Endodermal cell (in vitro differentiated cells): ENCODE data around the gene TAB2. TPM values are rescaled to one million over a fixed set of nuclear protein-coding genes. Genes with fewer than 3 reads are reported as not detected.

Experiments used
- DNase-seq: peaks from one replicate; pipeline ENCODE4 v3.0.0-alpha.2; 2017
- H3K27ac ChIP-seq: 2 replicates; pipeline ENCODE4 v1.5.1; 2013; ENCODE audit warnings: mild to moderate bottlenecking, low read depth, low read length, moderate library complexity
- H3K27me3 ChIP-seq: 2 replicates; pipeline ENCODE4 v1.6.1; 2013; ENCODE audit warnings: mild to moderate bottlenecking, low read length, moderate library complexity; ENCODE audit not compliant: insufficient read depth, control insufficient read depth, poor library complexity, severe bottlenecking
- H3K36me3 ChIP-seq: 2 replicates; pipeline ENCODE4 v1.7.0; 2013; ENCODE audit warnings: mild to moderate bottlenecking, low read length, moderate library complexity; ENCODE audit not compliant: control insufficient read depth, insufficient read depth
- H3K4me1 ChIP-seq: one replicate; pipeline ENCODE4 v1.7.0; 2013; ENCODE audit warnings: low read length; ENCODE audit not compliant: control insufficient read depth, insufficient read depth
- H3K4me3 ChIP-seq: 2 replicates; pipeline ENCODE4 v1.5.1; 2013; ENCODE audit warnings: mild to moderate bottlenecking, low read length, moderate library complexity
- H3K9ac ChIP-seq: 2 replicates; pipeline ENCODE4 v1.6.1; 2013; ENCODE audit warnings: mild to moderate bottlenecking, low read length, moderate library complexity; ENCODE audit not compliant: poor library complexity, severe bottlenecking; ENCODE audit errors: extremely low read depth
- H3K9me3 ChIP-seq: 2 replicates; pipeline ENCODE4 v1.6.1; 2013; ENCODE audit warnings: mild to moderate bottlenecking, low read length, moderate library complexity; ENCODE audit not compliant: control insufficient read depth
- H3K27ac Mint-ChIP-seq: 2 replicates; pipeline ENCODE4 v1.8.0; 2020; ENCODE audit warnings: mixed read lengths
- H3K27me3 Mint-ChIP-seq: 2 replicates; pipeline ENCODE4 v1.8.0; 2021; ENCODE audit warnings: mild to moderate bottlenecking, mixed read lengths; ENCODE audit not compliant: insufficient read depth
- H3K36me3 Mint-ChIP-seq: 2 replicates; pipeline ENCODE4 v1.8.0; 2020; ENCODE audit warnings: low read depth, mixed read lengths
- H3K4me1 Mint-ChIP-seq: 2 replicates; pipeline ENCODE4 v1.8.0; 2020; ENCODE audit warnings: mixed read lengths
- H3K4me3 Mint-ChIP-seq: 2 replicates; pipeline ENCODE4 v1.8.0; 2020; ENCODE audit warnings: mild to moderate bottlenecking, moderate library complexity, mixed read lengths
- H3K9me3 Mint-ChIP-seq: 2 replicates; pipeline ENCODE4 v1.8.0; 2020; ENCODE audit warnings: mild to moderate bottlenecking, mixed read lengths
- CTCF ChIP-seq: fragments of 200-600 bp; sonication (generic); conservative IDR thresholded peaks from 2 replicates; pipeline ENCODE4 v1.5.0; 2021; ENCODE audit warnings: antibody characterized with exemption, mild to moderate bottlenecking
- WGBS, 2 experiments: methylation state at CpG; one replicate each; pipeline versions ENCODE4 v1.1.5 to v1.1.7; 2013; ENCODE audit warnings: missing lambda C conversion rate in 2 of 2, mixed read lengths in 1 of 2; ENCODE audit not compliant: insufficient coverage in 1 of 2, insufficient read length in 1 of 2; 5-methylcytosine and 5-hydroxymethylcytosine counted together
- total RNA-seq, 2 donors: library from RNA; stranded (reverse); fragmentation: NEBNext Ultra II Directional in 1 of 2; extraction: Animal tissue kit (Norgen Biotek cat#: 25700) in 1 of 2; gene quantifications; 2 replicates in 1 of 2; 3 replicates in 1 of 2; pipeline ENCODE4 v1.2.1, GENCODE V29; 2021

Gene TAB2
- total RNA-seq, 2 donors from 2014 or later, result 51.1 to 54.8 TPM

- H3K27me3 Mint-ChIP-seq, result peaks cover 53% of the 10 kb centered on the region
- no peak overlapping the region for H3K27ac Mint-ChIP-seq
- TF ChIP-seq CTCF, result no peak
- no peak overlapping the region for H3K27ac ChIP-seq
- peak; percentile 79 for DNase-seq
- H3K4me1 ChIP-seq, result no peaks in the 10 kb centered on the region
- 38 to 60% methylated on average over 24 to 47 of the region's 47 CpGs for WGBS, 2 experiments
- H3K9me3 ChIP-seq, result no peaks in the 10 kb centered on the region
- H3K36me3 ChIP-seq, result no peaks in the 10 kb centered on the region
- H3K9me3 Mint-ChIP-seq, result no peaks in the 10 kb centered on the region
- no peaks in the 10 kb centered on the region for H3K36me3 Mint-ChIP-seq
- H3K4me3 Mint-ChIP-seq, result peak overlapping the region; percentile 52
- peak overlapping the region; percentile 35 for H3K4me3 ChIP-seq
- peaks cover 4% of the 10 kb centered on the region for H3K4me1 Mint-ChIP-seq
- H3K27me3 ChIP-seq, result peaks cover 39% of the 10 kb centered on the region
- no peak overlapping the region for H3K9ac ChIP-seq
Measured at GRCh38 chr6:149451376-149452036, 134.0 kb downstream of the TAB2 start.

GRCh38 chr6:149452037-149452939 is 134.8 kb downstream of the TAB2 start:
- Histone ChIP-seq H3K36me3 (no peaks in the 10 kb centered on the region), H3K9ac (no peak overlapping the region), H3K9me3 (no peaks in the 10 kb centered on the region), H3K4me1 (no peaks in the 10 kb centered on the region), H3K27me3 (peaks cover 39% of the 10 kb centered on the region), H3K4me3 (no peak overlapping the region), H3K27ac (no peak overlapping the region)
- no peak for TF ChIP-seq CTCF
- Mint-ChIP-seq H3K9me3 (no peaks in the 10 kb centered on the region), H3K4me3 (peak overlapping the region; percentile 52), H3K4me1 (peaks cover 4% of the 10 kb centered on the region), H3K36me3 (no peaks in the 10 kb centered on the region), H3K27me3 (peaks cover 54% of the 10 kb centered on the region), H3K27ac (no peak overlapping the region)
- no peak for DNase-seq
- 92 to 95% methylated on average over 6 to 13 of the region's 13 CpGs for WGBS, 2 experiments

- H3K36me3 ChIP-seq, result no peaks in the 10 kb centered on the region
- no peak overlapping the region for H3K27ac ChIP-seq
- H3K27ac Mint-ChIP-seq, result no peak overlapping the region
- no peak overlapping the region for H3K9ac ChIP-seq
- H3K4me1 ChIP-seq, result no peaks in the 10 kb centered on the region
- 92% methylated on average over 6 of the region's 6 CpGs for WGBS, 2 experiments
- H3K4me3 Mint-ChIP-seq, result no peak overlapping the region
- no peak for TF ChIP-seq CTCF
- no peaks in the 10 kb centered on the region for H3K9me3 ChIP-seq
- DNase-seq, result no peak
- no peaks in the 10 kb centered on the region for H3K36me3 Mint-ChIP-seq
- H3K4me1 Mint-ChIP-seq, result peaks cover 4% of the 10 kb centered on the region
- H3K4me3 ChIP-seq, result no peak overlapping the region
- peaks cover 39% of the 10 kb centered on the region for H3K27me3 ChIP-seq
- H3K27me3 Mint-ChIP-seq, result peaks cover 50% of the 10 kb centered on the region
- no peaks in the 10 kb centered on the region for H3K9me3 Mint-ChIP-seq
Measured at GRCh38 chr6:149453597-149454345, 136.3 kb downstream of the TAB2 start.
